ENCODE measurements around the gene MRPL21.

The MRPL21 gene

GRCh38 chr11:68946416-68947090, 42.9 kb upstream of the MRPL21 start:
- no peak for DNase-seq (ENCODE audit: low read depth)
- H3K4me3 ChIP-seq (ENCODE audit: low read depth, low read length): no peak overlapping the region
- no peak for TF ChIP-seq CTCF (IDR thresholded peaks at IDR 0.05; ENCODE audit: insufficient read depth, low read depth, low read length, missing control alignments)

GRCh38 chr11:68942751-68943271, 39.2 kb upstream of the MRPL21 start:
- TF ChIP-seq CTCF (IDR thresholded peaks at IDR 0.05; ENCODE audit: insufficient read depth, low read depth, low read length, missing control alignments): no peak
- DNase-seq (ENCODE audit: low read depth): no peak
- no peak overlapping the region for H3K4me3 ChIP-seq (ENCODE audit: low read depth, low read length)

GRCh38 chr11:68942095-68942620, 38.5 kb upstream of the MRPL21 start:
- no peak overlapping the region for H3K4me3 ChIP-seq (ENCODE audit: low read depth, low read length)
- DNase-seq (ENCODE audit: low read depth): no peak
- TF ChIP-seq CTCF (IDR thresholded peaks at IDR 0.05; ENCODE audit: insufficient read depth, low read depth, low read length, missing control alignments): no peak

GRCh38 chr11:68941324-68942094, 37.9 kb upstream of the MRPL21 start:
- no peak for DNase-seq (ENCODE audit: low read depth)
- no peak for TF ChIP-seq CTCF (IDR thresholded peaks at IDR 0.05; ENCODE audit: insufficient read depth, low read depth, low read length, missing control alignments)
- H3K4me3 ChIP-seq (ENCODE audit: low read depth, low read length): no peak overlapping the region

- H3K4me3 ChIP-seq (ENCODE audit: low read depth, low read length): no peak overlapping the region
- DNase-seq (ENCODE audit: low read depth): no peak
- no peak for TF ChIP-seq CTCF (IDR thresholded peaks at IDR 0.05; ENCODE audit: insufficient read depth, low read depth, low read length, missing control alignments)
These were observed 37.2 kb upstream of the MRPL21 start for GRCh38 chr11:68940651-68941323.

GRCh38 chr11:68939583-68940555, 36.2 kb upstream of the MRPL21 start:
- no peak for TF ChIP-seq CTCF (IDR thresholded peaks at IDR 0.05; ENCODE audit: insufficient read depth, low read depth, low read length, missing control alignments)
- H3K4me3 ChIP-seq (ENCODE audit: low read depth, low read length): no peak overlapping the region
- DNase-seq (ENCODE audit: low read depth): no peak
